Cardiac muscle cell (in vitro differentiated cells and primary cell): ENCODE data around the gene CAMSAP1. TPM values are rescaled to one million over a fixed set of nuclear protein-coding genes. Genes with fewer than 3 reads are reported as not detected.

ENCODE experiments used
- DNase-seq, 2 donors: peaks; one replicate each; pipeline versions ENCODE4 v3.0.0 to v3.0.0-alpha.2; 2010 to 2017; ENCODE audit warnings: low read depth in 1 of 2, low spot score in 1 of 2
- H3K27ac ChIP-seq: fragments of 200-600 bp; sonication (generic); 2 replicates; pipeline ENCODE4 v1.5.1; 2016
- H3K27me3 ChIP-seq: fragments of 200-600 bp; sonication (generic); 2 replicates; pipeline ENCODE4 v1.6.0; 2016; ENCODE audit warnings: control low read depth
- H3K36me3 ChIP-seq: fragments of 200-600 bp; sonication (generic); 2 replicates; pipeline ENCODE4 v1.5.1; 2016; ENCODE audit warnings: control low read depth
- H3K4me1 ChIP-seq: fragments of 200-600 bp; sonication (generic); 2 replicates; pipeline ENCODE4 v1.8.1; 2017; ENCODE audit warnings: low read depth, mild to moderate bottlenecking, mixed run types
- H3K4me3 ChIP-seq: fragments of 200-600 bp; sonication (generic); 2 replicates; pipeline ENCODE4 v1.5.1; 2016; ENCODE audit warnings: mild to moderate bottlenecking
- H3K9me3 ChIP-seq: fragments of 200-600 bp; sonication (generic); 2 replicates; pipeline ENCODE4 v1.5.1; 2017; ENCODE audit warnings: low read depth, mild to moderate bottlenecking, control low read depth
- CTCF ChIP-seq: IDR thresholded peaks from 2 replicates; pipeline ENCODE4 v1.5.1; 2012; ENCODE audit warnings: low read depth, mild to moderate bottlenecking, low read length
- polyA plus RNA-seq: library from polyadenylated mRNA; unstranded; fragments of >200 nt; fragmentation: Nextera tagmentation; extraction: Ambion mirVana; gene quantifications from 2 replicates; pipeline ENCODE4 v1.2.1, GENCODE V29; 2016
- total RNA-seq: library from RNA; depleted of rRNA; stranded (reverse); fragments of >200 nt; gene quantifications from 2 replicates; pipeline ENCODE4 v1.2.3, GENCODE V29; 2016

CAMSAP1 gene
- total and polyA plus RNA-seq, 2 experiments from 2014 or later, result 7.8 to 64.1 TPM

GRCh38 chr9:135789838-135790291, 117.5 kb downstream of the CAMSAP1 start:
- DNase-seq, result no peak

GRCh38 chr9:135788576-135789300, 118.6 kb downstream of the CAMSAP1 start:
- Histone ChIP-seq H3K27me3 (no peaks in the 10 kb centered on the region), H3K4me3 (no peak overlapping the region), H3K9me3 (no peaks in the 10 kb centered on the region), H3K4me1 (no peaks in the 10 kb centered on the region), H3K36me3 (no peaks in the 10 kb centered on the region), H3K27ac (no peak overlapping the region)
- no peak for DNase-seq
- no peak for TF ChIP-seq CTCF

More at GRCh38 chr9:135789838-135790291, 117.5 kb downstream of the CAMSAP1 start:
- Histone ChIP-seq H3K9me3 (no peaks in the 10 kb centered on the region), H3K27ac (no peak overlapping the region), H3K36me3 (no peaks in the 10 kb centered on the region), H3K27me3 (no peaks in the 10 kb centered on the region), H3K4me1 (no peaks in the 10 kb centered on the region), H3K4me3 (no peak overlapping the region)
- TF ChIP-seq CTCF, result no peak

GRCh38 chr9:135787776-135788575, 119.4 kb downstream of the CAMSAP1 start:
- no peak for DNase-seq
- Histone ChIP-seq H3K9me3 (no peaks in the 10 kb centered on the region), H3K27me3 (no peaks in the 10 kb centered on the region), H3K4me3 (no peak overlapping the region), H3K27ac (no peak overlapping the region), H3K36me3 (no peaks in the 10 kb centered on the region), H3K4me1 (no peaks in the 10 kb centered on the region)
- TF ChIP-seq CTCF, result no peak

GRCh38 chr9:135787317-135787716, 120.0 kb downstream of the CAMSAP1 start:
- Histone ChIP-seq H3K9me3 (no peaks in the 10 kb centered on the region), H3K27me3 (no peaks in the 10 kb centered on the region), H3K4me1 (no peaks in the 10 kb centered on the region), H3K4me3 (no peak overlapping the region), H3K36me3 (no peaks in the 10 kb centered on the region), H3K27ac (no peak overlapping the region)
- TF ChIP-seq CTCF, result no peak
- DNase-seq, result no peak

- H3K4me1 ChIP-seq, result no peaks in the 10 kb centered on the region
- no peaks in the 10 kb centered on the region for H3K36me3 ChIP-seq
- H3K27ac ChIP-seq, result no peak overlapping the region
- no peaks in the 10 kb centered on the region for H3K9me3 ChIP-seq
- no peak for DNase-seq
- no peak for TF ChIP-seq CTCF
- no peaks in the 10 kb centered on the region for H3K27me3 ChIP-seq
- H3K4me3 ChIP-seq, result no peak overlapping the region
Measured at GRCh38 chr9:135786146-135786690, 121.1 kb downstream of the CAMSAP1 start.
